H54 (cell line): ENCODE measurements around the gene TENT4A.
A peak's percentile ranks its signal among the peaks of the same experiment; 100 is the strongest.

Experiments
- DNase-seq: peaks from one replicate; pipeline ENCODE4 v3.0.0; 2011; ENCODE audit warnings: low spot score, mixed read lengths; ENCODE audit not compliant: insufficient read length
- FAIRE-seq: peaks from 3 replicates; lab custom pipeline; 2011; peaks lifted over from hg19 to GRCh38; lab: Jason Lieb, UNC
- POLR2A ChIP-seq: IDR thresholded peaks from 2 replicates; pipeline ENCODE4 v1.6.1; 2011; ENCODE audit warnings: low read depth, mild to moderate bottlenecking, low read length

The TENT4A gene

DNA sequence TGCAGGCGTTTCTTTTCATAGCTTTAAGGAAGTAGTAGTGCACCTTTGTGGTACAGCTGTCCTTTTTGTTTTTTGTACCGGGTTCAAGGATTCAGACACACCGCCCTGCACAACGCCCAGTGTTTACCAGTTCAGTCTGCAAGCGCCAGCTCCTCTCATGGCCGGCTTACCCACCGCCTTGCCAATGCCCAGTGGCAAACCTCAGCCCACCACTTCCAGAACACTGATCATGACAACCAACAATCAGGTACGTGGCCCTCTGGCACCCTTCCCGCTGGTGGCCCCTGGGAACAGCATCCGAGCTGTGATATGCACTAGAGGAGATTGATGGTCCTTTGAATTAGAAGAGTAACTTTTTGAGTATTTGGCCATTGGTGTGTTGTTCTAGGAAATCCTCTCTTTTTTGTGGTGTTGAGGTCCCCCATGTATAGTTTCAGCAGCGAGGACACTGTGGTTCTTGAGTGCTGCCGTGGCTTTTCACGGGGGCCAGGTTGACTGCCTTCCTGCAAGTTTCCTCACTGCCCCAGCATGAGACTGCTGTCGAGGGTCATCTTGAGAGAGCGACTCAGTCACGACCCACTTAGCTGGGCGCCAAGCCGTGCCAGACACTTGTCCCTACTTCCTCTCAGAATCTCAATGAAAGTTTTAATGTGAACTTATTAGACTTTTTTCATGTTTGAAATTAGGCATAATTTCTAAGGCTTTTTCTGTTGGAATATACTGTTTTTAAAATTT lies 37.9 kb downstream of the TENT4A start:
- no peak for DNase-seq
- no peak for TF ChIP-seq POLR2A
- no peak for FAIRE-seq

DNA sequence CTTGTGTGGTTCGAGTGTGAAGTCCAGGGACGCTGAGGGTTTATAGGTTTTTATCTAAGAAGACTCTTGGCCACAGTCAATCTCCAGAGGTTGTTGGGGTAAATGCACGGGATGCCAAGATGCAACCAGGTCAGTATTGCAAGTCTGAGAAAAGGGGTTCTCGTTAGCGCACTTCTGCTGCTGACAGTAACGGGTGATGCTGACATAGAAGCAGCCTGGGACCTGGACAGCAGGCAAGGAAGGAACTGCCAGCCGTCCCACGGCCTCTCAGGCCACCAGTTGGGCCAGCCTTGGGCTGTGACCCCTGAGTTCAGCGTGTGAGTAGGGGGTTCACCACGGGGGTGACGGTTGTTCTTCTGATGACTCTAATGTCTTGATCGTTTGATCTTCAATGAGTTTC lies 39.0 kb downstream of the TENT4A start:
- DNase-seq (no peak), FAIRE-seq (no peak)
- no peak for TF ChIP-seq POLR2A

DNA sequence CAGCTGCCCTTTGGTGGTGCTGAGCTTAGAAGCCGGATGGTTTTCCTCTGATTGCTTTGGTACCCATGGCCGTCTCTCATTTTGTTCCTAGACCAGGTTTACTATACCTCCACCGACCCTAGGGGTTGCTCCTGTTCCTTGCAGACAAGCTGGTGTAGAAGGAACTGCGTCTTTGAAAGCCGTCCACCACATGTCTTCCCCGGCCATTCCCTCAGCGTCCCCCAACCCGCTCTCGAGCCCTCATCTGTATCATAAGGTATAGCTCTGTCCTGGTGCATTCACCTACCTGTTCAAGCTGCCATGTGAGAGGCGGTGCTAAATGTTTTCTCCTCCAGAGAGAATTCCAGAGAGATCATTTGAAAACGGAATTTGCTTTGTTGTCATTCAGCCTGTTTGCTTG lies 39.5 kb downstream of the TENT4A start:
- FAIRE-seq = no peak
- DNase-seq = no peak
- no peak for TF ChIP-seq POLR2A

DNA sequence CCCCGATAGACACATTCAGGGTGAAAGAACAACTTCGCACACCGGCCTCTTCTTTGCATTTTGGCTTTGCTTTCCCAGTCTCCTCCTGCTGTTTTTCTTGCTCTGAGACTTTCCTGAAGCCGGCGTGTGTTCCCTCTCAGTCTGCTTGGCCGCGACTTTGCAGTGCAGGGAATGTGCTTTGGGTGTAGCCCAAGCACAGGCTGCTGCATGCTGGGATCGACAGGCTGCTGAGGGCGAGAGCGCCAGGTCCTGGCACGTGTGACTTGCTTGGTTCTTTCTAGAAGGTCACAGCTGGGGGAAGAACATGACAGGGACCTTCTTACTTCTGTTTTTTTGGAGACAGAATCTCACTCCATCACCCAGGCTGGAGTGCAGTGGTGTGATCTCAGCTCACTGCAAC lies 40.6 kb downstream of the TENT4A start:
- no peak for FAIRE-seq
- no peak for DNase-seq
- no peak for TF ChIP-seq POLR2A

DNA sequence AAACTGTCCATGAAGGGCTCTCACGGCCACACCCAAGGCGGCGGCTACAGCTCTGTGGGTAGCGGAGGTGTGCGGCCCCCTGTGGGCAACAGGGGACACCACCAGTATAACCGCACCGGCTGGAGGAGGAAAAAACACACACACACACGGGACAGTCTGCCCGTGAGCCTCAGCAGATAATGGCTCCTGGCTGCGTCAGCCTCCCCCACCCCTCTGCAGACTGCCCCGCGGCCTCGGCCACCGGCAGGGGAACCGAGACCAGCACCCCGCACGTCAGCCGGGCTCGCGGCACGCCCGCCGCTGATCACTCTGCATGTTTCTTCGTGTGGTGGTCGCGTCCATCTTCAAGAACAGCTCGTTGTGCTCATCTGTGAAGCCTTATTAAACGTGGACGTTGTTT lies 41.5 kb downstream of the TENT4A start:
- DNase-seq (no peak), FAIRE-seq (no peak)
- no peak for TF ChIP-seq POLR2A

DNA sequence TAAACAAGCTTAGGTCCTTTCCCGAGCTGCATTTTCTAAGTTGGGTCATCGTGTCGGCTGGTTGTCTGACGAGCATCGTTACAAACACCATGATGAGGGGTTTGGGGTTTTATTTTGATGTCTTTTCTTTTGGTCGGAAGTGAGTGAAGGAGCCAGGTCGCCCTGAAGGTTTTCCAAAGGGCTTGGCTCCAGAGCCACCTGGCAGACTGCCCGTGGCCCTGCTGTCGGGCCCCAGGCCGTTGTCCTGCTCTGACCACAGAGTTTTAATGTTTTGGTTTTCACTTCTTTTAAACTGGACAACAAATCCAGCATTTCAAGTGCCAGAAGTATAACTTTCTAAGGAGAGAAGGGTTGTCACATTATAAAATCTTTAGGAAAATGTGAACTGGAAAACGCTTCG lies 42.3 kb downstream of the TENT4A start:
- DNase-seq (no peak), FAIRE-seq (no peak)
- no peak for TF ChIP-seq POLR2A

DNA sequence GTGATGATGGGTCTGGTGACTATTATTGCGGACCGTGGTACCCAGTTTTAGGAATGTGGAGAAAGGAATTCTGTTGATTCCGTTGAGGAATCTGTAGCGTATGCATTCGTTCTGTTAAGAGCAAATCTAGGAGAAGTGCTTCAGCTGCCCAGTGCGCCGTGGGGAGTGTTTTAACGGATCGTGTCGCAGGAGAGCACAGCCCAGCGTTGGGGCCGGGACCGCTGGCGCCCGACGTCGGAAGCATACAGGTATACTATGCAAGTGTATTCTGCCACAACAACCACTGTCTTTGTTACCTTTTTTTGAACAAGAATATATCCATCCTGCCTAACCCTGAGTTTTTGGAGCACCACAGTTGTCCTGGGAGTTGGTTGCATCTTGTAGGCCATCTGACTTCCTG lies 42.7 kb downstream of the TENT4A start:
- TF ChIP-seq POLR2A = no peak
- DNase-seq (no peak), FAIRE-seq (no peak)

DNA sequence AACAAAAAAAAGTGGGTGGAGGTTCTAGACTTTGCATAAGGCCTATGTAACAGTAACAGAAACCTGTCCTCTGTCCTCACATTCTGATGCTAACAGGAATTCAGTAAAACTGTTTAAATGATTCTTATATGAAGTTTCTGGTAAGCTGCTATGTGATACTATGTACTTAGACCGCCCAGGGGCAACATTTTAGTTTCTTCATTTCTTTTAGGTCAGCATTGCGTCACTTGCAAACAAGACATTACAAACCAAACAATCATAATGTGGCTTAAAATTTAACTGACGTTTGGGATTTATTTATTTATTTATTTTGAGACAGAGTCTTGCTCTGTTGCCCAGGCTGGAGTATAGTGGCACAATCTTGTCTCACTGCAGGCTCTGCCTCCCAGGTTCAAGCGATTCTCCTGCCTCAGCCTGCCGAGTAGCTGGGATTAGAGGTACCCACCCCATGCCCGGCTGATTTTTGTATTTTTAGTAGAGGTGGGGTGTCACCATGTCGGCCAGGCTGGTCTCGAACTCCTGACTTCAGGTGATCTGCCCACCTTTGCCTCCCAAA lies 44.3 kb downstream of the TENT4A start:
- DNase-seq = no peak
- no peak for TF ChIP-seq POLR2A
- no peak for FAIRE-seq

DNA sequence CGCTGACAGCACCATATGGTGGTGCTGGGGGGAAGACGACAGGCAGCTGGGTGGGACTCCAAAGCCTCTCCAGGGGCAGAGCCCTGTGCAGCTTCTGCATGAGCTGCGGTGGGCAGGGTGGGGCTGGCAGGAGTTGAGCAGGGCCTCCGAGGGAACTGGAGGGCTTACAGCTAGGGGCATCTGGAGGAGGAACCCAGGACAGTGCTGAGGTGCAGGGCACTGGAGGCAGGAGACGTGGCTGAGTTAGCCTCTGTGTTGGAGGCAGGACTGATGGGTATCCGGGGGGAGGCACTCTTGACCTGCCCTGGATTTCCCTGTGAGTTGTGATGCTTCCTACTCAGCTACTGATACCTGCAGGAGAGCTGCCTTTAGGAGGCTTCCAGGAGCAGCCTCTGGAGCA lies 45.0 kb downstream of the TENT4A start:
- DNase-seq (no peak), FAIRE-seq (no peak)
- no peak for TF ChIP-seq POLR2A

DNA sequence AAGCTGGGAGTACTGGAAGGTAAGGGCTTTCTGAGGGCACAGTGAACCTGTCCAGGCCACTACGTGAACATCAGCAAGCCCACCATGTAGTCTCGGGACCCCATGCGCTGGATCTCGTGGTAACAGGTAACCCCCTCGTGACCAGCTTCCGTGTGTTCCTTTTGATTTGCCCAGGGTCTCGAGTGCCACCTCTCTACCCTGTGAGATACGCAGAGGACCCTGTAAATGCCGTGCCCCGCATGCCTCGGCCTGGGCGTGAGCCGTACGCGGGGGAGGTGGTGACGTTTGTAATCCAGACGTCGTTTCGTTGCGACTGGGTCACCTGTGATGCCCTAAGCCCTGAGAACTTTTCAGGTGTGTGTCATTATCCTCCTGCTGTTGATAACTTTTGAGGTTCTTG lies 45.5 kb downstream of the TENT4A start:
- TF ChIP-seq POLR2A = no peak
- no peak for FAIRE-seq
- DNase-seq = no peak

DNA sequence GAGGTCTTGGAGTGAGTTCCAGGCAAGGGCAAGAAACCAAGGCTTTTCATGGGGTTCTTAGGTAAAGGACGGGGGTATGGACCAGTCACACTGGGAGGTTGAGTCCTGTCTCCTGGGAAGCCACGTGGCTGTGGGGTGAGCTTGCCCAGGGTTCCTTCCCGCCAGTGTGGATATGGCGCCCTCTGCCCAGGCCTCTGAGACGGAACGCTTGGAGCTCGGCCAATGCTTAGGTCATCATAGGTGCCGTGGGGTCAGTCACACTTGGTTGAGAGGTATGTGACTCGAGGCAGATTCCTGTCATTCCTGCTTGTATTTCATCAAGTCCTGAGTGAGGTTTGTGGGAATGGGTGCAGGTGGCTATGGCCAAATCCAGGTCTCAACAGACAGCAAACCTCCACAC lies 46.2 kb downstream of the TENT4A start:
- no peak for FAIRE-seq
- DNase-seq = peak; percentile 47
- TF ChIP-seq POLR2A = no peak

DNA sequence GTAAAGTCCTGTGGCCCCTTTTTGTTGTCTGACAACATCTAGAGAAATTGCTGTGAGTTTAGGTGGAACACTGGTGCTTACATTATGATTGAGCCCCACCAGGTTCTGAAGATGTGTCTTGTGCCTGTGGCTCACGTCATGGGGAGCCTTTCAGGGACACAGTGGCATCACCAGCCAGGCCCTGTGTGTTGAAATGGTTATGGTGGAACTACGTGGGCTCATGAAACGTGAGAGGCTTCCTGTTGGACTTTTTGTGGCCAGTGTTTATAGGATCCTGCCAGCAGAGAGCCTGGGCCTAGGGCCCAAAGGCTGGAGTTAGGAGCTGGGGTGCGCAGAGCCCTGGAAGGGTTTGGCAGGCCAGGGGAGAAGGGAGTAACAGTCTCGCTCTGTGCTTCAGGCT lies 46.8 kb downstream of the TENT4A start:
- TF ChIP-seq POLR2A = no peak
- DNase-seq = no peak
- FAIRE-seq = no peak

DNA sequence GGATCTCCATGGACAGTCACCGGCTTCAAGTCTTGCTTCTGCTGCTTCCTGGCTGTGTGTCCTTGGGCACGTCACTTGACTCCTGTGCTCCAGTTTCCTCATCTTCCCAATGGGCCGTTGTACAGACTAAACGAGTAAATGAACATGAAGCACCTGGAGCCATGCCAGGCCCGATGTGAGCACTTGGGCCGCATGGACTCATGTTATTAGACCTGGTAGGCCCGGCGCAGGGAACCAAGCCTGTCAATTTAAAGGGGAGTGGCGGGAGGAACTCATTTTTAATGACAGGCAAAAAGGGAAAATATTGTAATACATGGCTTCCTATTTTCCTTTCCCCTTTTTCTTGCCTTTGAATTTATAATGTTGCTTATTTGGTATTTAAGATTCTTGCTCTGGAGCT lies 47.5 kb downstream of the TENT4A start:
- DNase-seq = no peak
- no peak for FAIRE-seq
- no peak for TF ChIP-seq POLR2A

DNA sequence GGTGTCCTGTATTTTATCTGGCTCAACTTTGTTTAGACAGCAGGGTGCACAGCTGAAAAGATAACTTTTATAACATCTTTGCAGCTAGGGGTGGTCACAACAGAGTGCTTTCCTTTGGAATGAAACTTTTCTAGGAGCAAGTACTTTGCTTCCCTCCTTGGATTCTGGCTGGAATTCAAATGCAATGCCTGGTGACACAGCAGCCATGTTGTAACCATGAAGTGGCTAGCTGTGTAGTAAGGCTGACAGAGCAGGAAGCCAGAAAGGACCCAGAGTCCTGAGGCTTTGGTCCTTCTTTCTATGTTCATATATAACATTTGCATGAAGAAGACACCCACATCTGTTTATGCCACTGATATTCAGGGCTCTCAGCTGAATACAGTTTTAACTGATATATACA lies 48.1 kb downstream of the TENT4A start:
- FAIRE-seq = no peak
- DNase-seq = no peak
- no peak for TF ChIP-seq POLR2A

DNA sequence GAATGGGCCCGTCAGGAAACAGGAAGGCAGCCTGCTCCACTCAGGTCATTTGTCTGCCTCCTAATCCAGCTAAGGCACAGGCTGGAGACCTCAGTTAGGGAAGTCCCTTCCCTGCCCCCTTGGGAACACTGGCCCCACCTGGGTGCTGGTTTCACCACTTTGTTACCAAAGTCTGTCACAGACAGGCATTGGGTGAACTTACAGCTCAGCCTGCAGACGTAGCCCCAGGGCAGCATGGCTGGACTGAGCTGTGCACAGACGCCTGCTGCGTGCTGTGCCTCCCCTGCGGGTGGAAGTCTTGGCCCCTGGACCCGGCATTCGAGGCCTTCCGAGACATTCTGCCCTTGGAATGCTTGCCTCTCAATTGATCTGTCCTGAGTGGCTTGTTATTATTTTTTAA lies 48.9 kb downstream of the TENT4A start:
- no peak for FAIRE-seq
- TF ChIP-seq POLR2A = no peak
- DNase-seq = no peak
